OCI-LY7 (cell line): ENCODE results near the gene MRPL41. TPM values are rescaled to one million over a fixed set of nuclear protein-coding genes. Genes with fewer than 3 reads are reported as not detected.

Experiments used
- BruUV-seq: library from RNA; stranded (reverse); fragments of 400-500 nt; replicated peaks from 2 replicates; lab custom pipeline; 2021; lab: Mats Ljungman, UMichigan
- CTCF ChIA-PET: fragments of 300-600 bp; sonication (Branson Sonifier 250); formaldehyde crosslinking; loops from one replicate; lab custom pipeline; 2022; ENCODE audit warnings: antibody characterized with exemption; ENCODE audit not compliant: unreplicated experiment; lab: Charles Lee
- POLR2A ChIA-PET: fragments of 300-600 bp; sonication (Branson Sonifier 250); formaldehyde crosslinking; loops from one replicate; lab custom pipeline; 2022; ENCODE audit warnings: antibody characterized with exemption; lab: Charles Lee
- DNase-seq: peaks from one replicate; pipeline ENCODE4 v3.0.0-alpha.2; 2015; ENCODE audit warnings: low spot score
- H2AFZ ChIP-seq: fragments of 200-600 bp; sonication (generic), shearing (Covaris generic); 2 replicates; pipeline ENCODE4 v1.6.1; 2014; ENCODE audit warnings: mild to moderate bottlenecking, antibody characterized with exemption, low read length, moderate library complexity
- H3K27ac ChIP-seq: fragments of 200-600 bp; sonication (generic); 2 replicates; pipeline ENCODE4 v1.5.1; 2014; ENCODE audit warnings: mixed run types, low read depth, mild to moderate bottlenecking, moderate library complexity, low read length, inconsistent platforms; ENCODE audit not compliant: poor library complexity, severe bottlenecking
- H3K36me3 ChIP-seq: fragments of 200-600 bp; sonication (generic); 2 replicates; pipeline ENCODE4 v1.6.1; 2014; ENCODE audit warnings: mild to moderate bottlenecking, antibody characterized with exemption, low read length, moderate library complexity, mixed read lengths; ENCODE audit not compliant: insufficient read depth
- H3K4me1 ChIP-seq: fragments of 200-600 bp; sonication (generic); 2 replicates; pipeline ENCODE4 v1.5.1; 2014; ENCODE audit warnings: mild to moderate bottlenecking, low read length; ENCODE audit not compliant: insufficient read depth, poor library complexity, severe bottlenecking
- H3K4me2 ChIP-seq: fragments of 200-600 bp; sonication (generic); 2 replicates; pipeline ENCODE4 v1.6.1; 2014; ENCODE audit warnings: mild to moderate bottlenecking, low read length
- H3K4me3 ChIP-seq: fragments of 200-600 bp; sonication (generic); 2 replicates; pipeline ENCODE4 v1.5.1; 2014; ENCODE audit warnings: mild to moderate bottlenecking, low read depth, low read length; ENCODE audit not compliant: poor library complexity, severe bottlenecking
- H3K79me2 ChIP-seq: fragments of 200-600 bp; sonication (generic); 2 replicates; pipeline ENCODE4 v1.6.1; 2016; ENCODE audit warnings: low read depth, mild to moderate bottlenecking, low read length, moderate library complexity, mixed read lengths; ENCODE audit not compliant: insufficient read depth
- H3K9me2 ChIP-seq: fragments of 200-600 bp; sonication (generic); 2 replicates; pipeline ENCODE4 v1.6.1; 2016; ENCODE audit warnings: mild to moderate bottlenecking, low read length, mixed read lengths; ENCODE audit not compliant: insufficient read depth
- H3K9me3 ChIP-seq: fragments of 200-600 bp; sonication (generic); 2 replicates; pipeline ENCODE4 v1.6.1; 2014; ENCODE audit warnings: mild to moderate bottlenecking, mixed run types, low read length, mixed read lengths
- H4K20me1 ChIP-seq: fragments of 200-600 bp; sonication (generic); 2 replicates; pipeline ENCODE4 v1.6.1; 2014; ENCODE audit warnings: mild to moderate bottlenecking, antibody characterized with exemption, low read length, moderate library complexity, mixed read lengths; ENCODE audit not compliant: insufficient read depth
- EZH2phosphoT487 ChIP-seq: fragments of 200-600 bp; sonication (generic); IDR thresholded peaks from 2 replicates; pipeline ENCODE4 v1.6.1; 2018; ENCODE audit warnings: low read depth, borderline replicate concordance, mild to moderate bottlenecking, mixed run types, antibody characterized with exemption, low read length, moderate library complexity, mixed read lengths
- intact Hi-C: fragments of 100-400 bp; cut with micrococcal nuclease; formaldehyde crosslinking; loops from one replicate; pipeline ENCODE4 v1.10.0; 2022; ENCODE audit not compliant: unreplicated experiment
- total RNA-seq, 2 experiments: library from RNA; depleted of rRNA in 1 of 2; stranded (reverse); fragments of >200 nt in 1 of 2; shearing (Covaris generic) in 1 of 2; gene quantifications; 2 replicates each; pipeline ENCODE4 v1.2.3, GENCODE V29; 2014 to 2022
- TF ChIP-seq, protein P1 (sequence below): fragments of 200-600 bp; sonication (generic); conservative IDR thresholded peaks from 2 replicates; pipeline ENCODE4 v1.5.1; 2014; ENCODE audit warnings: mild to moderate bottlenecking, antibody characterized with exemption, low read length, moderate library complexity, mixed read lengths

MRPL41 gene
- total RNA-seq, 2 experiments from 2014 or later = 26.4 to 34.8 TPM

DNA sequence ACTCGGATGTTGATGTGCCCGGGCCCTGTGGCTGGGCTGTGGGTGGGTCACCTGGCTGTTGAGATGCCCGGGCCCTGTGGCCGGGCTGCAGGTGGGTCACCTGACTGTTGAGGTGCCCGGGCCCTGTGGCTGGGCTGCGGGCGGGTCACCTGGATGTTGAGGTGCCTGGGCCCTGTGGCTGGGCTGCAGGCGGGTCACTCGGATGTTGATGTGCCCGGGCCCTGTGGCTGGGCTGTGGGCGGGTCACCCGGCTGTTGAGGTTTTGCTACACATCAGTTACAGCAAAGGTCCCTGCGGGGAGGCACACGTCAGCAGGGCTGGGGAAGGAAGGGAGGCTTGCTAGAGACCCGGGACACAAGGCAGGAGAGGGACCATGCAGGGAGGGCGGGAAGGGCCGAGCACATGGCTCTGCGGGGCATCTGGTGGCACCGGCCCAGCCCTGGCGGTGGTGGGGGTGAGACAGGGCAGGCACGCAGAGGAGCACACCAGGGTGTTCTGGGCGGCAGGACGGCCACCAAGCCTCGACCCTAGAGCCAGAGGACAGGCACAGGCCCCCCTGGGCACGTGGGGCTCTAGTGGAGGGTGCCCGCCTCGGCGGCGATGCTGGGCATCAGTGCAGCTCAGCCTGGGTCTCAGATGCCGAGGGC lies 36.9 kb upstream of the MRPL41 start:
- Histone ChIP-seq H3K9me3 (no peaks in the 10 kb centered on the region), H3K36me3 (no peaks in the 10 kb centered on the region), H3K27ac (no peak overlapping the region), H3K4me3 (no peak overlapping the region), H2AFZ (no peak overlapping the region), H3K4me2 (no peak overlapping the region), H4K20me1 (no peaks in the 10 kb centered on the region), H3K4me1 (no peaks in the 10 kb centered on the region), H3K9me2 (no peaks in the 10 kb centered on the region), H3K79me2 (no peaks in the 10 kb centered on the region)
- intact Hi-C loops = no loop called here
- BruUV-seq = no TSS peak
- DNase-seq = no peak
- ChIA-PET CTCF (no interaction called here), POLR2A (no interaction called here)
- TF ChIP-seq EZH2phosphoT487 = no peak
- TF ChIP-seq, protein P1, sequence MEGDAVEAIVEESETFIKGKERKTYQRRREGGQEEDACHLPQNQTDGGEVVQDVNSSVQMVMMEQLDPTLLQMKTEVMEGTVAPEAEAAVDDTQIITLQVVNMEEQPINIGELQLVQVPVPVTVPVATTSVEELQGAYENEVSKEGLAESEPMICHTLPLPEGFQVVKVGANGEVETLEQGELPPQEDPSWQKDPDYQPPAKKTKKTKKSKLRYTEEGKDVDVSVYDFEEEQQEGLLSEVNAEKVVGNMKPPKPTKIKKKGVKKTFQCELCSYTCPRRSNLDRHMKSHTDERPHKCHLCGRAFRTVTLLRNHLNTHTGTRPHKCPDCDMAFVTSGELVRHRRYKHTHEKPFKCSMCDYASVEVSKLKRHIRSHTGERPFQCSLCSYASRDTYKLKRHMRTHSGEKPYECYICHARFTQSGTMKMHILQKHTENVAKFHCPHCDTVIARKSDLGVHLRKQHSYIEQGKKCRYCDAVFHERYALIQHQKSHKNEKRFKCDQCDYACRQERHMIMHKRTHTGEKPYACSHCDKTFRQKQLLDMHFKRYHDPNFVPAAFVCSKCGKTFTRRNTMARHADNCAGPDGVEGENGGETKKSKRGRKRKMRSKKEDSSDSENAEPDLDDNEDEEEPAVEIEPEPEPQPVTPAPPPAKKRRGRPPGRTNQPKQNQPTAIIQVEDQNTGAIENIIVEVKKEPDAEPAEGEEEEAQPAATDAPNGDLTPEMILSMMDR = no peak

DNA sequence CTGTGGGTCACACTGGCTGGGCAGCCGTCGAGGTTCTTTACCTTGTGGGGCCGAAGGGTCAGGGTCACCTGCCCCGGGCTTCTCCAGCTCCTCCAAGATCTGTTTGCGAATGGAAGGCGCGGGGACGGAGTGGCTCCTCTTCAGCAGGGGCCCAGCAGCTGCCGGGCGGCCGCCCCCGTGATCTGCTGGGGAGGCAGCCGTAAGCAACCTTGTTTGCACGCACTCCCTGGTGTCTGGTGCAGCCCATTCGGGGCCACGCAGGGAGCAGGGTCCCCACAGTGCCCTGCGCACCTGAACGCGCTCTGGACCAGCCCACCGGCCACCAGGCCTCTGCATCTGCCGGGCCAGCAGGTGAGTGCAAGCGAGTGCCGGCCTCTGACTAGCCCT lies 36.3 kb upstream of the MRPL41 start:
- CTCF ChIA-PET = no interaction called here
- intact Hi-C loops = no loop called here

More for the DNA sequence above, 36.3 kb upstream of the MRPL41 start:
- H3K79me2 ChIP-seq = no peaks in the 10 kb centered on the region
- DNase-seq = no peak
- no peak overlapping the region for H2AFZ ChIP-seq
- H3K4me2 ChIP-seq = no peak overlapping the region
- no peaks in the 10 kb centered on the region for H3K4me1 ChIP-seq
- no peaks in the 10 kb centered on the region for H3K9me3 ChIP-seq
- POLR2A ChIA-PET = no interaction called here
- no peak for TF ChIP-seq EZH2phosphoT487
- TF ChIP-seq, protein P1 = no peak
- no peak overlapping the region for H3K4me3 ChIP-seq
- BruUV-seq = no TSS peak
- H4K20me1 ChIP-seq = no peaks in the 10 kb centered on the region
- no peaks in the 10 kb centered on the region for H3K36me3 ChIP-seq
- H3K27ac ChIP-seq = no peak overlapping the region
- no peaks in the 10 kb centered on the region for H3K9me2 ChIP-seq
